ENCODE data around the gene CCDC183.

- TF ChIP-seq POLR2A (IDR thresholded peaks at IDR 0.05; ENCODE audit: low read depth, low read length): no peak
- no peak for TF ChIP-seq TAF1 (IDR thresholded peaks at IDR 0.05; ENCODE audit: borderline replicate concordance, low read depth, low read length)
- TF ChIP-seq POLR2AphosphoS5 (IDR thresholded peaks at IDR 0.05; ENCODE audit: low read depth, low read length): no peak
Measured at GRCh38 chr9:136793086-136793946, 2.8 kb upstream of the CCDC183 start.

Measured in GM12892 (cell line).